ENCODE data around the gene STIP1.

DNA sequence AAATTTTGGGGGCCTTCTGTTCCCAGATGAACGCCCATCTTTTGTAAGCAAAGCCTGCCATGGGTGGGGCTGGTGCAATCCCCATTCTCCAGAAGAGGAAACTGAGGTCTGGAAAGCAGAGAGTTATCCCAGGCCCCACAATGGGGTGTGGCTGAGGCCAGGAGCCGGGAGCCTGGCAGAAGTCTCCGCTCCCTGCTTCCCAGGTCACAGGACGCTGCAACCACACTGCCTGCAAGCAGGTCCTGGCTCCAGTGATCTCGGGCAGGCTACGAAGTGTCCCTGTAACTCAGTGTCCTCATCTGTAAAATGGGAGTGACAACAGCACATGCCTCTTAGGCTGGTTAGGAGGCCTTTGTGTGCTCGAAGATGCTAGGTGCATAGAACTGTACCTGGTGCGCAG is 67.1 kb downstream of the STIP1 start:
- TF ChIP-seq CTCF (conservative IDR thresholded peaks at IDR 0.05; ENCODE audit: low read depth, low read length), result no peak
- no peak for TF ChIP-seq EZH2phosphoT487 (IDR thresholded peaks at IDR 0.05; ENCODE audit: borderline replicate concordance, low read length)
- TF ChIP-seq EZH2 (IDR thresholded peaks at IDR 0.05; ENCODE audit: low read length, unreplicated experiment), result no peak
